Amniotic stem cell (primary cell): ENCODE data around the gene LTBP2.
A peak's percentile ranks its signal among the peaks of the same experiment; 100 is the strongest.

Source experiments
- DNase-seq: peaks from one replicate; lab custom pipeline; 2025; lab: John Stamatoyannopoulos, UW

LTBP2 gene

GRCh38 chr14:74507085-74507484, 105.0 kb downstream of the LTBP2 start:
- DNase-seq = no peak

DNA sequence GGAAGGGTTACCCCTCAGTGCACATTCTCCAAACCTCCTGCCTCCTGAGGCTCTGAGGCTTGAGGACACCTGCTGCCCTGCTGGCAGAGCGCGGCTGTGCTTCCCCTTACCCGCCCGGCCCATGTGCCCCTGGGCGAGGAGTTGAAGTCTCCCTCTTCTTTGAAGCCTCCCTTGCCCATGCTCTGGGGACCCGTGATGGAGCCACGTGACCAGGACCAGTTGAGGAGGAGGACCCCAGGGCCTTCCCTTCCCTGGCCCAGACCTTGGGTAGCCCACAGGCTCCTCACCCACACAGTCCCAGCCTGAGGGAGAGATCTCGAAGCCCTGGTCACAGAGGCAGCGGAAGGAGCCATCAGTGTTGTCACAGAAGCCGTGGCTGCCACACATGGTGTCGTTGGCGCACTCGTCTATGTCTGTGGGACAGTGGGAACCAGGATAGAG, 105.6 kb downstream of the LTBP2 start:
- no peak for DNase-seq

DNA sequence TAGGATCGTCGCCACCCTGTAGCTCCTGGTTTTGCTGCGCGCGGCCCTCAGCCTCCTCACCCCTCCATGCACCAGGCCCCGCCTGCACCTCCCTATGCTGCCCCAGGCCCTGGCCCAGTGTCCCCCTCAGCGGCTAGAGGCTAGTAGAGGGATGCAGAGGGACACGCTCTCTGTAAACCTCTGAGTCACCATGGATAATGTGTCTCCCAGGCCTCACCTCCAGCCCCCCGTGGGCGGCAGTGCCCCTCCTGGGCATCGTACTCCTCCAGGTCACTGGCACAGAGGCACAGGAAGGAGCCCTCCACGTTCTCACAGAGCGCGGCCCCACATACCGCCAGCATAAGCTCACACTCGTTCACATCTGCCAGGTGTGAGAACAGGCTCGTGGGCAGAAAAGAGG, 106.2 kb downstream of the LTBP2 start:
- no peak for DNase-seq

DNA sequence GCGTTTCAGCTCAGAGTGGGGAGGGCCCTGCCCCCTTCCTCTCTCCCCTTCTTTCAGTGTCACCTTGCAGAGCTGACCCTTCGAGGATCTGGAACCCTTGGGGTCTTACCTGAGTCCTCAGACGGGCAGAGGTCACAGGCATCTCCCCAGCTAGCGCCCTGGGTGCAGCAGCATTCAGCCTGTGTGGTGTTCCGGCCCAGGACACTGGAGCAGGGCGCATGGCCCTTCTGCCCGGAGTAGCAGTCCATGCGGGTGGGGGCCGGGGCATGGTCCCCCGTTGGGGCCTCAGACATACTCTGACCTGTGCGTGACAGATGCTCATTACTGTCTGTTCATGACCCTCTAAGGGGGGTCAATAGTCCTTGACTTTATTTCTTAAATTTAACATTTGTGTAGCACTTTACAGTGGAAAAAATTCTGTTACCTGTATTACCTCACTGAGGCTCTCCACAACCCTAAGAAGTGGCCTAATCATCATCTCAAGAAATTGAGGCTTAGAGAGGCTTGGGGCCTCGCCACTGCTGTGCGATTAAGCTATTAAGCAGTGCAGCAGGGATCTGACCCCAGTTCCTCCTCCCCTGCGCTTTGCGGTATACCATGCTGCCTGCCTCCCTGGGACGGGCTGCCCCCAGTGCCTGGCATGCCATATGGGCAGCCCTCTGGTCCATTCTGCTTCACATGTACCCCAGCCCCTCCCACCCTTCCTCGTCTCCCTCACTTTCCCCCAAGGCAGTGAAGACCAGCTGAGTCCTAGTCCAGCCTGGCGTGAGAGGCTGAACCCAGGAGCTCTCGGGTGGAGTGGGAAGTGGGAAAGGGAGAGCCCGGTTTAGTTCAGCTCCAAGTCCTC, 106.9 kb downstream of the LTBP2 start:
- DNase-seq = no peak

DNA sequence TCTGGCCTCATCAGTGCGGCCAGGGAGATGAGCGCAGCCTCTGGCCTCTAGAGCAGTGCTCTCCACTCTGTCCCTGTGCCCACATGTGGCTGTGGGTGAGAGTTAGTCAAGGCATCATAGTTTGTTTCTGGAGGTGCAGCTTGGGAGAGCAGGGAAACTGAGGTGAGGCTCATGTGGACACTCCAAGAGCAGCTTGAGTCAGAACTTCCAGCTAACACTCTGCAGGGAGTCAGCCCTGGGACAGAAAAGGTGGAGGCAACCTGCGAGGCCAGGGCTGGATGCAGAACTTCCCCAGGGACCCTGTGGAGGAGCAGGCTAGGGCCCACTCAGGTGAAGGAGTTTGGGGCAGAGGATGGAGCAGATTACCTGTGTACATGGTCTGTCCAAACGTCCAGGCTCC, 107.6 kb downstream of the LTBP2 start:
- DNase-seq = no peak

GRCh38 chr14:74503938-74504335, 108.1 kb downstream of the LTBP2 start:
- DNase-seq = no peak

- no peak for DNase-seq
These were observed 108.6 kb downstream of the LTBP2 start for GRCh38 chr14:74503291-74503937.

GRCh38 chr14:74502236-74503019, 109.6 kb downstream of the LTBP2 start:
- no peak for DNase-seq

- no peak for DNase-seq
These were observed 110.3 kb downstream of the LTBP2 start for GRCh38 chr14:74501691-74502090.

- no peak for DNase-seq
These were observed 110.9 kb downstream of the LTBP2 start for GRCh38 chr14:74501135-74501614.

- DNase-seq = no peak
These were observed 111.5 kb downstream of the LTBP2 start for GRCh38 chr14:74500417-74501134.

GRCh38 chr14:74495356-74495755, 116.7 kb downstream of the LTBP2 start:
- no peak for DNase-seq

DNA sequence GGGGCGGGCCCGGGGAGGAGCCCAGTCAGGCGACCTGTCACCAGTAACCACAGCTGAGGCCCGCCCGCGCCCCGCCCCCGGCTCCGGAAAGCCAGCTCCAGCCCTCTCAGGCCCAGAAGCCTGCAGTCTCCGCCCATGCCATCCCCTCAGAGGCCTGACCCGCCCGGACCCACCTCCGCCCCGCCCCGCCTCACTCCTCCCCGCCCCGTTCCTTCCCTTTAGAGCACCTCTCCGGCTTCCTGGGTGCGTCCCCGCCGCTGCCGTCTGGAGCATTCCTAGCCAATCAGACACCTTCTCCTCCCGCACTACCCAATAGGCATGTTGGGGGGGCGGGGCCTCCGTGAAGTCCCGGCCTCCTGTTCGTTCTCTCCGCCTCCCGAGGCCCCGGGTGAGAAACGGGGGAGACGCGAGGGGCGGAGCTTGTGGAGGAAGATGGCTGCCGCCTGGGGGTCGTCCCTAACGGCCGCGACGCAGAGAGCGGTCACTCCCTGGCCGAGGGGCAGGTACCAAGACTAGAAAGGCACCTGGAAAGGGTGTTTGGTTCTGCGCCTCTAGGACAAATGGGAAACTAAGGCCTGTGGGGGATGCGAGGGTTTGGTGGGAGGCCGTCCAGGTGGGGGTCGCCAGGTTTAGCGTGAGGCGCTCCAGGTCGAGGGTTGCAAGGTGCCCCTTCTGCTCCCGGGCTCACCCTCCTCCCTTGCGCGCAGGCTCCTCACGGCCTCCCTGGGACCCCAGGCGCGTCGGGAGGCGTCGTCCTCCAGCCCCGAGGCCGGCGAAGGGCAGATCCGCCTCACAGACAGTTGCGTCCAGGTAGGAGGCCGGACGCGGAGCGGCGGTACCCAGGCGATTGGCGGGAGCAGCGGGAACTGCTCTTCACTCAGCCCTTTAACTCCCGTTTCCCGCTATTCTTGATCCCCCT, 118.4 kb downstream of the LTBP2 start, which contains the start of gene ISCA2:
ISCA2 (plus strand) TSS at position 423 of the 919 bp plus-strand sequence; CDS start at position 433, 10 bp downstream.
- DNase-seq = peak; percentile 98

DNA sequence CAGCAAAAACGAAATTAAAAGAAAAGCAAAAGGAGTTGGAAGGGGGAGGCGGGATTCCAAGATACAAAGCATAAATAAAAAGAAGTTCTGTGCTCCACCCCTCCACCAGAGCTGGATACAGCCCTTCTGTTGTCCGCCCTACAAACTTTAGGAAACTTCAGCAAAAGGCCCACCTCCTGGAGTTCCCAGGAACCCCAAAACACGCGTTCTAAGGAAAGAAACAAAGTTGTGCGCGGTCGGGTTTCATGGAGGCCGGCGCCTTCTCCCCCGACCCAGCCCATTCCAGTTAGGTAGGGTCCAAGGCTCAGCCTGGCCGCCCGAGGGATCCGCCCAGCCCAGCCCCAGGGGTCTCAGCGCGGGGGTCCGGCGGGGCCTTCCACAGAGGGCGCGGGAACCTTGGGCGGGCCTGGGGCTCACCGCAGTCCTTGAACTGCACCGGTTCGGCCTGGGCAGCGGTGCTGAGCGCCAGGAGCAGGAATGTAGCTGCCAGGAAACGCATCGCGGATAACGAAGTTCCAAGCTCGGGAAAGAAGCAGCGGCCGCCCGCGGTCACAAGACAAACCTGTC, 119.2 kb downstream of the LTBP2 start, which contains the start of gene NPC2:
NPC2 (minus strand) TSS at position 530 of the 567 bp plus-strand sequence; CDS start at position 499, 31 bp downstream.
- no peak for DNase-seq

DNA sequence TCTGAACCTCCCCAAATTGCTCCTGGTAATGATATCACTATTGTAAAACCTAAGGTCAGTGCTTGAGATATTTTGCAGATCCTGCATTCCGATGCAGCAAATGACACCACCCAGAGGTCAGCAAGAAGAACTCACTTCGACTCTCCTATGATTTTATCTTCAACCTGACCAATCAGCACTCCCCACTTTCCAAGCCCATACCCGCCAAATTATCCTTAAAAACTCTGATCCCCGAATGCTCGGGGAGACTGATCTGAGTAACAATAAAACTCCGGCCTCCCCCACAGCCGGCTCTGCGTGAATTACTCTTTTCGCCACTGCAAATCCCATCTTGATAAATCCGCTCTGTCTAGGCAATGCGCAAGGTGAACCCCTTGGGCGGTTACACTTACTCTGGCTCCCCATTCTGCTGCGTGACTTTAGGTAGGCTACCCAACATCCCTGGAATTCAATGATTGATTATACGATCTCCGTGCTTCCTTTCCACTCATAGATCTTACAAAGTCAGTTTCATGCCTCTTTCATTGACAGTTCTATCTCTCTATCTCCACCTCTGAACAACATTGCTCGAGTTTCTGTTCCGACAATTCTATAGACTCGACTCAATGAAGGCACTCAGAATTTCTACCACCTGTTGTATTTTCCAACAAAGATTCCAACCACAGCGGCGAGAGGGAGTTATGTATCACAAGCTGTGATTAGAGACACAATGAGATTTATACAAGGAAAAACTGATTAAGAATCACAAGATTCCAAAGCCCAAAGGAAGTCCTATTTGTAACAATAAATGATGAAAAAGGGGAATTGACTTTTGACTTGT, 119.9 kb downstream of the LTBP2 start:
- DNase-seq = no peak

- DNase-seq = no peak
These were observed 121.6 kb downstream of the LTBP2 start for GRCh38 chr14:74490486-74490885.

GRCh38 chr14:74488786-74489397, 123.1 kb downstream of the LTBP2 start:
- peak; percentile 34 for DNase-seq

DNA sequence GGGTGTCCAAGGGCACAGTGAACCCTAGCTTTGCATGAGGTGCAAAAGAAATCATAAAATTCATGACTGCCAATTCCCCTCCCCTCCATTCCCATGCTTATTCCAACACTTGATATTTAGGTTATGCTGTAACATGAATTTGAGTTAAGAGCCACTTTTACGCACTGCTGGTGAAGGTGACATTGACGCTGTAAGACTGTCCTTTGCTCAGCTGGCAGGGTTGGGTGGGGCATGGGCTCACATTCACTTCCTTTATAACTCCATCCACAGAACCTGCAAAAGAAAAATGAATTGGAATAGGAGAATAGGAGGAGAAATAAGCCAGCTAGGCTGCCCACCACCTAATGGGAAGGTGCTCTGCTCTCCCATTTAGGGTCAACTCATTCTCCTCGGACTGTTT, 125.9 kb downstream of the LTBP2 start:
- no peak for DNase-seq

GRCh38 chr14:74483321-74483720, 128.7 kb downstream of the LTBP2 start:
- DNase-seq = no peak
